ENCODE measurements around the gene LIMS1. TPM values are rescaled to one million over a fixed set of nuclear protein-coding genes. Genes with fewer than 3 reads are reported as not detected.
"Not testable (repeated sequence)": the region's sequence is repeated elsewhere in the genome, so short reads cannot be mapped to it uniquely, and the experiment has no call there.

The LIMS1 gene
- total and polyA plus RNA-seq, 2 of the 13 experiments (the other 11 are each of a cell fraction or from before 2014, with no cell fraction given): 38.3 to 49.6 TPM

DNA sequence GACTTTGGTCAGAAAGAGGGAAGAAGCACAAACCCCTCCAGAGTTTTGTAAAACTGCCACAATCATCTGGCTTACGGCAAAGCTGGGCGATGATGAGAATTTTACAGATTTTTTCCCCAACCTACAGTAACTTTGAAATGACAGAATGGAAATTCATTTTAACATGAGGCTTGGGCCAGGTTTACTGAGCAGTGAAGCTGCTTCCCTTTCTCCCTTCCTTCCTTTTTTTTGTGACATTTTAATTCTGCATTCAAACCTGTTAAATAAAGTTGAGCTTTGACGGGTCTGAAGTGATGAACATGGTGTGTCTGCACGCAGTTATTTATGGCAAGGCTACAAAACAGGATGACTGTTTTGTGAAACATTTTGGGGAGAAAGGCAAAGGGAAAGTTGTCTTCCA lies 123.2 kb downstream of the LIMS1 start:
- 78% methylated on average over 4 of the region's 4 CpGs for WGBS (ENCODE audit: low lambda C conversion rate)
- DNase-seq (ENCODE audit: low spot score); POLR2A ChIA-PET; H3K4me2 ChIP-seq (ENCODE audit: low read depth, low read length); H3K9me3 ChIP-seq (ENCODE audit: low read length); H3K27ac ChIP-seq (ENCODE audit: extremely low read length, insufficient read depth, low read length); intact Hi-C loops (cut with micrococcal nuclease; ENCODE audit: unreplicated experiment); FAIRE-seq; H3K36me3 ChIP-seq (replicated peaks in 1 of 2; ENCODE audit: control insufficient read depth in 1 of 2, insufficient read depth in 2 of 2, low read length in 2 of 2); H2AFZ ChIP-seq (ENCODE audit: low read length); H3K79me2 ChIP-seq (ENCODE audit: insufficient read depth, low read length); H3K27me3 ChIP-seq (ENCODE audit: control insufficient read depth in 1 of 2, insufficient read depth in 2 of 2, low read length in 2 of 2); H3K4me1 ChIP-seq (ENCODE audit: insufficient read depth, low read length); H3K9ac ChIP-seq (ENCODE audit: insufficient read depth, low read depth, low read length); CTCF ChIA-PET (ENCODE audit: low intra/inter-chr PET ratio, low total read pairs); ATAC-seq; BruUV-seq (replicated peaks); H4K20me1 ChIP-seq (ENCODE audit: insufficient read depth, low read length); H3K4me3 ChIP-seq (replicated peaks in 1 of 3; ENCODE audit: insufficient read depth in 1 of 3, low read depth in 2 of 3, low read length in 3 of 3); in situ Hi-C loops (cut with HindIII; ENCODE audit: extremely low pct_ligation_motif_present, low pct_unique_long_range_greater_than_20kb): not testable (repeated sequence)

DNA sequence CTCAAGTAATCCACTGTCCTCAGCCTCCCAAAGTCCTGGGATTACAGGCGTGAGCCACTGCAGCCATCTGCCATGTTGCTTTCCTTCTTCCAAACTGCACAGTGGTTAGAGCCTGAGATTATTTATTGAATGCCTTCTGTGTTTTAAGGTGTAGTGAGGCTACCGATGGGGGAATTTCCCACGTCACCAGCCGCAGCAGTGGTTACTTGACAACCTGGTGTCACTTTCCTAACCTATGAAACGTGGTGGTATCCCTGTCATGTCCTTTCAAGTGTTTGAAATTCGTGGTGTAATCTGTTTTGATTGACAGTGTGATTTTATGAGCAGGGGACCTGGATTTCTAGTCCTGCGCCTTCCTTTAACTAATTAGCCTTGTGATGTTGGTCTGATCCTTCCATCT lies 124.3 kb downstream of the LIMS1 start:
- H3K27me3 ChIP-seq (ENCODE audit: control insufficient read depth in 1 of 2, insufficient read depth in 2 of 2, low read length in 2 of 2); H3K36me3 ChIP-seq (replicated peaks in 1 of 2; ENCODE audit: control insufficient read depth in 1 of 2, insufficient read depth in 2 of 2, low read length in 2 of 2); FAIRE-seq; DNase-seq (ENCODE audit: low spot score); ATAC-seq; CTCF ChIA-PET (ENCODE audit: low intra/inter-chr PET ratio, low total read pairs); H3K79me2 ChIP-seq (ENCODE audit: insufficient read depth, low read length); H4K20me1 ChIP-seq (ENCODE audit: insufficient read depth, low read length); H3K9me3 ChIP-seq (ENCODE audit: low read length); BruUV-seq (replicated peaks); H2AFZ ChIP-seq (ENCODE audit: low read length); H3K4me1 ChIP-seq (ENCODE audit: insufficient read depth, low read length); H3K9ac ChIP-seq (ENCODE audit: insufficient read depth, low read depth, low read length); POLR2A ChIA-PET; in situ Hi-C loops (cut with HindIII; ENCODE audit: extremely low pct_ligation_motif_present, low pct_unique_long_range_greater_than_20kb); intact Hi-C loops (cut with micrococcal nuclease; ENCODE audit: unreplicated experiment); H3K4me2 ChIP-seq (ENCODE audit: low read depth, low read length); H3K27ac ChIP-seq (ENCODE audit: extremely low read length, insufficient read depth, low read length); H3K4me3 ChIP-seq (replicated peaks in 1 of 3; ENCODE audit: insufficient read depth in 1 of 3, low read depth in 2 of 3, low read length in 3 of 3): not testable (repeated sequence)
- WGBS (ENCODE audit: low lambda C conversion rate): 84% methylated on average over 6 of the region's 7 CpGs

DNA sequence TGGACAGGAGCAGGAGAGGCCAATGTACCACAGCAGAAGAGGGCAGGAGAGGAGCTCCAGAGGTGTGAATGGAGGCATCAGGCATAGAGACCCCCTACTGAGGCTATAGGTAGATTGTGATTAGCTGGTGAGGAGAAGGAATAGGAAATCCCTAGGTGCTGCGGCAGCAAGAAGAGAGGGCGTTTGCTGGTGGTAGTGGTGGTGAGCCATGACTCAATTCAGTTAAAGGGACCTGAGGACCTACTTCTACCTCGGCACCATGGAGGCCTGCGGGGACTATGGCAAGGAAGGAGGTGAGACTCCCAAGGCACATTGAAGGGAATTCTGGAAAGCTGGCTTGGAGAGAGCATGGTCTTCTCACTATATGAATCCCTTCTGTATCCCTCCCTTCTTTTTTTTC lies 127.2 kb downstream of the LIMS1 start:
- CTCF ChIA-PET (ENCODE audit: low intra/inter-chr PET ratio, low total read pairs); H3K36me3 ChIP-seq (replicated peaks in 1 of 2; ENCODE audit: control insufficient read depth in 1 of 2, insufficient read depth in 2 of 2, low read length in 2 of 2); H3K27me3 ChIP-seq (ENCODE audit: control insufficient read depth in 1 of 2, insufficient read depth in 2 of 2, low read length in 2 of 2); H4K20me1 ChIP-seq (ENCODE audit: insufficient read depth, low read length); H3K79me2 ChIP-seq (ENCODE audit: insufficient read depth, low read length); BruUV-seq (replicated peaks); H3K9me3 ChIP-seq (ENCODE audit: low read length); POLR2A ChIA-PET; in situ Hi-C loops (cut with HindIII; ENCODE audit: extremely low pct_ligation_motif_present, low pct_unique_long_range_greater_than_20kb); H3K4me1 ChIP-seq (ENCODE audit: insufficient read depth, low read length); FAIRE-seq; intact Hi-C loops (cut with micrococcal nuclease; ENCODE audit: unreplicated experiment); H3K27ac ChIP-seq (ENCODE audit: extremely low read length, insufficient read depth, low read length); H3K4me2 ChIP-seq (ENCODE audit: low read depth, low read length); DNase-seq (ENCODE audit: low spot score); ATAC-seq; H2AFZ ChIP-seq (ENCODE audit: low read length); H3K4me3 ChIP-seq (replicated peaks in 1 of 3; ENCODE audit: insufficient read depth in 1 of 3, low read depth in 2 of 3, low read length in 3 of 3); H3K9ac ChIP-seq (ENCODE audit: insufficient read depth, low read depth, low read length): not testable (repeated sequence)
- WGBS (ENCODE audit: low lambda C conversion rate): 67% methylated on average over 4 of the region's 4 CpGs
